Esophagus (tissue), 2 donors: Measurements from ENCODE around the gene MYCL. TPM values are rescaled to one million over a fixed set of nuclear protein-coding genes. Genes with fewer than 3 reads are reported as not detected.

Experiments
- H3K27ac ChIP-seq, 2 donors: one replicate each; pipeline ENCODE4 v1.5.1; 2013; ENCODE audit warnings: low read depth in 2 of 2, mild to moderate bottlenecking in 2 of 2, inconsistent platforms in 1 of 2, low read length in 1 of 2, moderate library complexity in 1 of 2
- H3K27me3 ChIP-seq, 2 donors: one replicate each; pipeline ENCODE4 v1.6.1; 2013; ENCODE audit warnings: low read length in 2 of 2, control low read depth in 1 of 2, mild to moderate bottlenecking in 1 of 2; ENCODE audit not compliant: insufficient read depth in 2 of 2, control insufficient read depth in 1 of 2
- H3K36me3 ChIP-seq, 2 donors: one replicate each; pipeline ENCODE4 v1.6.1; 2013; ENCODE audit warnings: low read length in 1 of 2; ENCODE audit not compliant: control insufficient read depth in 2 of 2, insufficient read depth in 2 of 2
- H3K4me1 ChIP-seq, 2 donors: one replicate each; pipeline ENCODE4 v1.6.1; 2013; ENCODE audit warnings: low read length in 1 of 2; ENCODE audit not compliant: control insufficient read depth in 2 of 2, insufficient read depth in 2 of 2
- H3K4me3 ChIP-seq, 2 donors: one replicate each; pipeline ENCODE4 v1.5.1; 2013; ENCODE audit warnings: low read length in 2 of 2, mild to moderate bottlenecking in 2 of 2, low read depth in 1 of 2, moderate library complexity in 1 of 2
- H3K9me3 ChIP-seq, 2 donors: one replicate each; pipeline ENCODE4 v1.6.1; 2013; ENCODE audit warnings: mild to moderate bottlenecking in 2 of 2, low read depth in 1 of 2, low read length in 1 of 2, moderate library complexity in 1 of 2; ENCODE audit not compliant: control insufficient read depth in 2 of 2, insufficient read depth in 1 of 2
- WGBS, 2 donors: extraction: QIAGEN DNeasy Blood & Tissue Kit; methylation state at CpG; one replicate each; pipeline ENCODE4 v1.1.7; 2013; 5-methylcytosine and 5-hydroxymethylcytosine counted together
- polyA plus RNA-seq, 2 donors: library from polyadenylated mRNA; stranded (reverse); fragments of 200-250 nt; gene quantifications; one replicate each; pipeline ENCODE4 v1.2.3, GENCODE V29; 2013
- donor health status: healthy with polysubstance abuse.
- donor health status: Bipolar disorder and iron deficiency.

MYCL gene
- polyA plus RNA-seq, 2 donors: 5.1 to 9.5 TPM

DNA sequence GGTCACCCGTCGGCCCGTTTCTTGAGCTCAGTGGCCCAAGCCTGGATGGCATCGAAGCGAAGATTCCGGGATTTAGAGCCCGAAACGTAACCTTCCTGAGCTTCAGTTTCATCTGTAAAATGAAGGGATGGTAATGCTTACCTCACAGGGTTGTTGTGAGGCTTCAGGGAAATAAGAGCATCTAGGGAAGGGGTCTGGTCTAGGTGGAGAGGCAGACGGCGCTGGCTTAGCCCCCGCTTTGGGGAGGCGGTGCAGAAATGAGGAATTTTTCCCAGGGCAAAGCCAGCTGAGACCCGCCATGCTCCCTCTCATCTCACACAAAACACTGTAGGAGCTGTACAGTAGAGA lies 717 bp upstream of the MYCL start:
- Histone ChIP-seq H3K4me3 (peak overlapping the region; percentile 74 to 79), H3K36me3 (peaks cover 0 to 2% of the 10 kb centered on the region in 2 donors), H3K4me1 (peaks cover 0 to 5% of the 10 kb centered on the region in 2 donors), H3K27me3 (no peaks in the 10 kb centered on the region), H3K9me3 (no peaks in the 10 kb centered on the region), H3K27ac (peak overlapping the region; percentile 83 to 86)
- WGBS, 2 donors: 7 to 9% methylated on average over 13 of the region's 13 CpGs

GRCh38 chr1:39901464-39901713 lies 328 bp downstream of the MYCL start:
- H3K27ac ChIP-seq: peak overlapping the region; percentile 83 to 86
- H3K27me3 ChIP-seq: no peaks in the 10 kb centered on the region
- peaks cover 0 to 5% of the 10 kb centered on the region in 2 donors for H3K4me1 ChIP-seq
- no peaks in the 10 kb centered on the region for H3K9me3 ChIP-seq
- 0% methylated on average over 19 to 28 of the region's 28 CpGs for WGBS, 2 donors
- H3K4me3 ChIP-seq: peak overlapping the region; percentile 74 to 79
- H3K36me3 ChIP-seq: peaks cover 0 to 7% of the 10 kb centered on the region in 2 donors

DNA sequence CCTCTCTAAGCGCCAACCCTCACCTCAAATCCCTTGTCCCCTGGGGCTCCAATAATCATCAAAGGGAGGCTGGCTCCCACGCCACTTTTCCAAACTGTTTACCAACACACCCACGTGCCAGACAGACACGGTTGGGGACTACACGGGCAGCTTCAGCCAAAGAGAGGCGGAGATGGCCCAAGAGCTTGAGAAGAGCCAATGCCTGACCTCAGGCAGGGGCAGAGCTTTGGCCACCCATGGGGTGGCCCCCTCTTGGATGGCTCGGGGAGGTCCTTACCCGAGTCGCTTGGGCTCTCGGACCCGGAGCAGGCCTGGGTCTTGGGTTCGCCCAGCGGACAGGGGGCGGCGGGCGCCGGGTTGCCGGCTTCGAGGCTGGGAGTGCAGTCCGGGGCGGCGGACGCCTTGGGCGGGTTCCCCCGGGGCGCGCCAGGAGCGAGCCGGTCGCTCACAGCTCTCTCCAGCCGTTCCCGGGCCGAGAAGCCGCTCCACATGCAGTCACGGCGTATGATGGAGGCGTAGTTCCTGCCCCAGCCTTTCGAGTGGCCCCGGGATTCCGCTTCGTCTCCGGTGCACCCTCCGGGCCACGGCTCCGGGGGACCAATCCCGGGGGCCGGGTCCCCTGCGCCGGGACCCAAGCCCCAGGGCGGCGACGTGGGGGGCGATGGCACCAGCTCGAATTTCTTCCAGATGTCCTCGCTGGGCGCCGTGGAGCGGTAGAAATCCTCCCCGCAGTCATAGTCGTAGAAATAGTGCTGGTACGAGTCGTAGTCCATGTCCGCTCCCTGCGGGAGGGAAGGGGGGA lies 854 bp downstream of the MYCL start:
- H3K9me3 ChIP-seq: no peaks in the 10 kb centered on the region
- H3K4me3 ChIP-seq: peak overlapping the region; percentile 74 to 79
- WGBS, 2 donors: 4 to 6% methylated on average over 51 to 64 of the region's 64 CpGs
- peak overlapping the region; percentile 83 to 86 for H3K27ac ChIP-seq
- peaks cover 0 to 5% of the 10 kb centered on the region in 2 donors for H3K4me1 ChIP-seq
- peaks cover 0 to 7% of the 10 kb centered on the region in 2 donors for H3K36me3 ChIP-seq
- no peaks in the 10 kb centered on the region for H3K27me3 ChIP-seq

DNA sequence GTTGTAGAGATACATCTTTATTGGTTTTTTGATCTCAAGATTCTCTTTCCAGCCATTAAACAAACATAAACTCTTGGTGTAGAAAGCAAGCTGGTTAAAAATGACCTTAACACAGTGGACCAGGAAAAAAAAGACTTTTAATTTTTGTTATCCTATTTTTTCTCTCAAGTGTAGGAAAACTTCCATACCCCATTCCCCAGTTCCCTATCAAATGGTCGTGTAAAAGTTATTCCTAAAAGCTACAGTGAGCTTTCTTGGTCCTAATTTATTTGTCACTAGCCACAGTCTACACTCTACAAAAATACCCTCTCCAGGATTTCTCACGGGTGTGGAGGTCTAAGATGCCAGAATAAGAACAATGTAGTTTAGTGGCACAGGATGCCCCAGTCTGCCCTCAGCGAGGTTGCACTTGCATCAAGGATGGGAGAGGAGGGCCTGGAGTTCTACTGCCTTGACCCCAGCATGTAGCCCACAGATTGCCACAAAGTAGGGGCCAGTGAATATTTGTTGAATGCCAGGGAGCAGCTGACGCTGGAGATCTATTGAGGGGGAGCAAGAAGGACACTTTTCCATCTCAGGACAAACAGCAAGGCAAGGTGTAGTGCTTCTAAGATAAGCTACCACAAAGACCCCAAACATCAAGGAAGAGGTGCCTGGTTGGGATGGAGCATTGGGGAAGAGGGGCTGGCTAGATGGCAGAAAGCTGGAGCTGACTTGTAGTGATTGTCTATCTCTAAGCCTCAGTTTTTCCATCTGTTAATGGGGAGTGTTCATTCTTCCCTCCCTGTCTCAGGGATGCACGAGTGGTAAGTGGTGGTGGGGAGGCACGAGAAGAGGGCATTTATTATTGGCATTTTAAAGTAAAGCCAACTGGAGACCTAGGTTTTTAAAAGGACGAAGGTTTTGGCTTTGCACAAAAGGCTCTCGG lies 1.8 kb downstream of the MYCL start:
- no peaks in the 10 kb centered on the region for H3K27me3 ChIP-seq
- 60 to 62% methylated on average over 8 of the region's 8 CpGs for WGBS, 2 donors
- no peaks in the 10 kb centered on the region for H3K9me3 ChIP-seq
- H3K27ac ChIP-seq: no peak overlapping the region
- peaks cover 0 to 8% of the 10 kb centered on the region in 2 donors for H3K4me1 ChIP-seq
- H3K36me3 ChIP-seq: peaks cover 0 to 7% of the 10 kb centered on the region in 2 donors
- H3K4me3 ChIP-seq: peak overlapping the region; percentile 74 to 79

DNA sequence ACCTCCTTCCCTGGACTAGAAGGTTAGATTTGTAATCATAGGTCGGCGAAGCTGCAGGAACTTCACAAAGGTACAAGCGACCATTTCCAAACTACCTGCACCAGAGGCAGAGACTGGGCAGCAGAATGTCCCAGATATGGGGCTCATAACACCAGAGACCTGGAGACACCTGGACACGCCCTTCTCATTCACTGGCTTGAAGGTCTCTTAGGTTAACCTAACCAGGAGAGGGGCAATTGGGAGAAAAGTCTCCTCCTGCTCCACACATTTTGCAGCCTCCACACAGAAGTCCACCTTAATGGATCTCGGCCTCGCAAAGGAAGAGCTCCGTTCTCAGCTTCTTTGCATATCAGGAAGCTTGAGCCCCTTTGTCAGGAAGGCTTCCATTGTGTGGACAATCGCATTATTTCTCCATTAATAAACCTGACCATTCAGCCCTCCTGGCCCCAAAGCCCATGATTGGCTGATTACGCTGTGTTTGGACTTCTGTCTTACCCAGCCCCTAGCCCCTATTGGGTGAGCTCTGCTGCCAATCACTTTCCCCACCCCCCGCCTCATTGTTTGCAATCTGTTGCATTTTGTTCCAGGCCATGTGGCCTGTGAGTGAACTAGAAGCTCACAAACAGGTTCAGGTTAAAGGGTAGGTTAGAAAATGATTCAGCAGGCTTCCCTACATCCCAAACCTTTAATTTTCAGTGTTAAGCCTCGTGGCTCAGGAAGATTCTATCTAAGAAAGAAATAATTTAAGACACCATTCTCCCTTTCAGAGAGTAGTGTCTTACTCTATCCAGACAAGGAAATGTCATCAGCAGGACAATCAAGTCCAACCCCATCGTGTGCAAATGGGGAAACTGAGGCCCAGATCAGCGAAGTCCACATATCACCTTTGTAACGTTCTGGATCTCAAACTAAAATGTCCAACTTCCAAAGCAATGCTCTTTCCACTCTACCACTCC lies 2.8 kb downstream of the MYCL start:
- Histone ChIP-seq H3K36me3 (peaks cover 0 to 7% of the 10 kb centered on the region in 2 donors), H3K4me3 (no peak overlapping the region), H3K4me1 (peaks cover 0 to 11% of the 10 kb centered on the region in 2 donors), H3K27ac (no peak overlapping the region), H3K27me3 (no peaks in the 10 kb centered on the region), H3K9me3 (no peaks in the 10 kb centered on the region)
- WGBS, 2 donors: 57 to 67% methylated on average over 14 of the region's 14 CpGs

- Histone ChIP-seq H3K27me3 (no peaks in the 10 kb centered on the region), H3K27ac (no peak overlapping the region), H3K4me1 (peaks cover 0 to 13% of the 10 kb centered on the region in 2 donors), H3K36me3 (peaks cover 0 to 7% of the 10 kb centered on the region in 2 donors), H3K4me3 (no peak overlapping the region), H3K9me3 (no peaks in the 10 kb centered on the region)
- 30 to 58% methylated on average over 3 of the region's 3 CpGs for WGBS, 2 donors
Observed at GRCh38 chr1:39898191-39898590, 3.5 kb downstream of the MYCL start.

GRCh38 chr1:39896909-39897685 lies 4.6 kb downstream of the MYCL start:
- Histone ChIP-seq H3K9me3 (no peaks in the 10 kb centered on the region), H3K4me1 (peaks cover 0 to 13% of the 10 kb centered on the region in 2 donors), H3K4me3 (no peak overlapping the region), H3K27me3 (no peaks in the 10 kb centered on the region), H3K36me3 (peaks cover 0 to 7% of the 10 kb centered on the region in 2 donors), H3K27ac (peak overlapping the region in 1 of 2 donors; percentile 75)
- 83 to 84% methylated on average over 11 of the region's 11 CpGs for WGBS, 2 donors

GRCh38 chr1:39895731-39896480 lies 5.8 kb downstream of the MYCL start:
- Histone ChIP-seq H3K4me1 (peaks cover 0 to 13% of the 10 kb centered on the region in 2 donors), H3K9me3 (no peaks in the 10 kb centered on the region), H3K4me3 (no peak overlapping the region), H3K36me3 (peaks cover 0 to 7% of the 10 kb centered on the region in 2 donors), H3K27ac (peak overlapping the region; percentile 54 to 75), H3K27me3 (no peaks in the 10 kb centered on the region)
- WGBS, 2 donors: 45 to 57% methylated on average over 5 of the region's 5 CpGs
